Neural progenitor cell (in vitro differentiated cells): ENCODE data around the gene MPP7. TPM values are rescaled to one million over a fixed set of nuclear protein-coding genes. Genes with fewer than 3 reads are reported as not detected.

Experiments
- DNase-seq: peaks from one replicate; pipeline ENCODE4 v3.0.0-alpha.2; 2016; ENCODE audit warnings: low spot score
- H2AFZ ChIP-seq: fragments of 200-600 bp; sonication (generic); replicated peaks from 2 replicates; pipeline ENCODE4 v1.6.1; 2016; ENCODE audit warnings: antibody characterized with exemption
- H3F3A ChIP-seq: fragments of 200-600 bp; sonication (generic); 2 replicates; pipeline ENCODE4 v1.6.1; 2016; ENCODE audit warnings: antibody characterized with exemption, low read depth
- H3K27ac ChIP-seq: fragments of 200-600 bp; sonication (generic); 2 replicates; pipeline ENCODE4 v1.5.1; 2016; ENCODE audit warnings: mild to moderate bottlenecking
- H3K27me3 ChIP-seq: fragments of 200-600 bp; sonication (generic); 2 replicates; pipeline ENCODE4 v1.6.1; 2016; ENCODE audit warnings: mild to moderate bottlenecking, moderate library complexity
- H3K36me3 ChIP-seq: fragments of 200-600 bp; sonication (generic); 2 replicates; pipeline ENCODE4 v1.5.1; 2016
- H3K4me1 ChIP-seq: fragments of 200-600 bp; sonication (generic); 2 replicates; pipeline ENCODE4 v1.6.1; 2016; ENCODE audit warnings: mixed run types
- H3K4me2 ChIP-seq: fragments of 200-600 bp; sonication (generic); 2 replicates; pipeline ENCODE4 v1.6.1; 2016
- H3K4me3 ChIP-seq: fragments of 200-600 bp; sonication (generic); 2 replicates; pipeline ENCODE4 v1.5.1; 2016
- H3K79me2 ChIP-seq: fragments of 200-600 bp; sonication (generic); 2 replicates; pipeline ENCODE4 v1.6.1; 2016; ENCODE audit warnings: low read depth
- H3K9ac ChIP-seq: fragments of 200-600 bp; sonication (generic); 2 replicates; pipeline ENCODE4 v1.6.1; 2016
- H3K9me3 ChIP-seq: fragments of 200-600 bp; sonication (generic); 2 replicates; pipeline ENCODE4 v1.5.1; 2016; ENCODE audit warnings: low read depth
- H4K20me1 ChIP-seq: fragments of 200-600 bp; sonication (generic); 2 replicates; pipeline ENCODE4 v1.6.1; 2016; ENCODE audit warnings: low read depth
- H3K27ac Mint-ChIP-seq: 3 replicates; pipeline ENCODE4 v1.8.0; 2021; ENCODE audit warnings: mixed read lengths
- H3K27me3 Mint-ChIP-seq: 2 replicates; pipeline ENCODE4 v1.8.0; 2022; ENCODE audit warnings: low read depth, mild to moderate bottlenecking, inconsistent platforms, moderate library complexity, mixed read lengths; ENCODE audit not compliant: insufficient read depth
- H3K36me3 Mint-ChIP-seq: 3 replicates; pipeline ENCODE4 v1.8.0; 2021; ENCODE audit warnings: mixed read lengths
- H3K4me1 Mint-ChIP-seq: 3 replicates; pipeline ENCODE4 v1.8.0; 2021; ENCODE audit warnings: mixed read lengths
- H3K4me3 Mint-ChIP-seq: 3 replicates; pipeline ENCODE4 v1.8.0; 2021; ENCODE audit warnings: mild to moderate bottlenecking, moderate library complexity, mixed read lengths
- H3K9me3 Mint-ChIP-seq: 3 replicates; pipeline ENCODE4 v1.8.0; 2020; ENCODE audit warnings: mixed read lengths
- CTCF ChIP-seq: fragments of 200-600 bp; sonication (generic); IDR thresholded peaks from 2 replicates; pipeline ENCODE4 v1.5.1; 2017; ENCODE audit warnings: antibody characterized with exemption, mild to moderate bottlenecking
- EZH2 ChIP-seq: fragments of 200-600 bp; sonication (generic); IDR thresholded peaks from 2 replicates; pipeline ENCODE4 v1.6.1; 2017; ENCODE audit warnings: antibody characterized with exemption, mild to moderate bottlenecking, moderate library complexity
- EZH2phosphoT487 ChIP-seq: fragments of 200-600 bp; sonication (generic); IDR thresholded peaks from 2 replicates; pipeline ENCODE4 v1.6.1; 2017; ENCODE audit warnings: antibody characterized with exemption
- total RNA-seq: library from RNA; depleted of rRNA; stranded (reverse); fragments of >200 nt; gene quantifications from 2 replicates; pipeline ENCODE4 v1.2.3, GENCODE V29; 2015; ENCODE audit warnings: low replicate concordance

The MPP7 gene
- total RNA-seq, 1 donor from 2014 or later = 8.5 TPM

GRCh38 chr10:28304032-28304571 is 1.2 kb upstream of the MPP7 start:
- Histone ChIP-seq H2AFZ (no peak overlapping the region), H3F3A (peaks cover 6% of the 10 kb centered on the region), H3K9ac (no peak overlapping the region), H4K20me1 (no peaks in the 10 kb centered on the region), H3K27ac (no peak overlapping the region), H3K27me3 (peaks cover 55% of the 10 kb centered on the region), H3K4me2 (peak overlapping the region; percentile 84), H3K9me3 (no peaks in the 10 kb centered on the region), H3K79me2 (peaks cover 13% of the 10 kb centered on the region), H3K36me3 (no peaks in the 10 kb centered on the region), H3K4me1 (peaks cover 10% of the 10 kb centered on the region), H3K4me3 (peak overlapping the region; percentile 74)
- peak overlapping the region; percentile 92 for H3K4me3 Mint-ChIP-seq
- no peak for DNase-seq
- H3K27me3 Mint-ChIP-seq = peaks cover 32% of the 10 kb centered on the region
- TF ChIP-seq EZH2 (no peak), EZH2phosphoT487 (no peak), CTCF (no peak)
- peaks cover 9% of the 10 kb centered on the region for H3K4me1 Mint-ChIP-seq
- no peak overlapping the region for H3K27ac Mint-ChIP-seq
- H3K9me3 Mint-ChIP-seq = no peaks in the 10 kb centered on the region
- no peaks in the 10 kb centered on the region for H3K36me3 Mint-ChIP-seq

- Histone ChIP-seq H3K9me3 (no peaks in the 10 kb centered on the region), H2AFZ (peak overlapping the region; percentile 58), H3K79me2 (peaks cover 13% of the 10 kb centered on the region), H3K27ac (peak overlapping the region; percentile 74), H3K4me1 (peaks cover 10% of the 10 kb centered on the region), H3K36me3 (no peaks in the 10 kb centered on the region), H4K20me1 (no peaks in the 10 kb centered on the region), H3F3A (peaks cover 6% of the 10 kb centered on the region), H3K27me3 (peaks cover 38% of the 10 kb centered on the region), H3K4me3 (peak overlapping the region; percentile 74), H3K4me2 (peak overlapping the region; percentile 94), H3K9ac (peak overlapping the region; percentile 30)
- Mint-ChIP-seq H3K9me3 (no peaks in the 10 kb centered on the region), H3K27ac (no peak overlapping the region), H3K4me1 (peaks cover 9% of the 10 kb centered on the region), H3K4me3 (peak overlapping the region; percentile 84), H3K27me3 (peaks cover 29% of the 10 kb centered on the region), H3K36me3 (no peaks in the 10 kb centered on the region)
- TF ChIP-seq EZH2 = peak; percentile 19
- TF ChIP-seq EZH2phosphoT487 = no peak
- TF ChIP-seq CTCF = no peak
- DNase-seq = peak; percentile 38
Measured at GRCh38 chr10:28302012-28302637, 739 bp downstream of the MPP7 start.

- Mint-ChIP-seq H3K27me3 (peaks cover 17% of the 10 kb centered on the region), H3K27ac (no peak overlapping the region), H3K9me3 (no peaks in the 10 kb centered on the region), H3K4me1 (peaks cover 17% of the 10 kb centered on the region), H3K36me3 (no peaks in the 10 kb centered on the region), H3K4me3 (no peak overlapping the region)
- Histone ChIP-seq H3K4me2 (no peak overlapping the region), H3K36me3 (no peaks in the 10 kb centered on the region), H3K4me3 (no peak overlapping the region), H3K9me3 (no peaks in the 10 kb centered on the region), H2AFZ (no peak overlapping the region), H3K9ac (no peak overlapping the region), H3K4me1 (peaks cover 29% of the 10 kb centered on the region), H3F3A (peaks cover 6% of the 10 kb centered on the region), H3K27me3 (peaks cover 17% of the 10 kb centered on the region), H3K27ac (no peak overlapping the region), H4K20me1 (no peaks in the 10 kb centered on the region), H3K79me2 (peaks cover 13% of the 10 kb centered on the region)
- TF ChIP-seq CTCF (peak; percentile 17), EZH2 (no peak)
- no peak for DNase-seq
Measured at GRCh38 chr10:28300027-28300426, 2.8 kb downstream of the MPP7 start.
